Non-pigmented ciliary epithelial cell (primary cell): Measurements from ENCODE around the gene GSTO2.

Experiments used
- DNase-seq: peaks from one replicate; pipeline ENCODE4 v3.0.0-alpha.2; 2010; ENCODE audit warnings: low read depth

Gene GSTO2

DNA sequence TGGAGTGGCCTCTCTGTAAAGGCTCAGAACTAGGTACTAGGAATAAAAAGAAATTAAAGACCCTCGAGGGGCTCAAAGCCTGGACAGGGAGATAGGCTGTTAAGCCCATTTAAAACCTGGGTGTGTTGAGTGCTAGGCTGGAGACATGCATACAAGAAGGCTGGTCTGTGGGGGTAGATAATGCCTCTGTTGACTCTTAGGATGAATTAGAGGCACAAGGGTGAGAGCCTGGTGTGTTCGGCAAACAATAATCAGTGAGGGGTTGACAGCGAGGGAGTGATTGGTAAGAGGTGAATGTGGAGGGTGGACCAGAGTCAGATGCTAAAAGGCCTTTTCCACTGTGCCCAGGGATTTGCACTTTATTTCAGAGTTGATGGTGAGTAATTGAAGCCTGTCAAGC lies 12.7 kb downstream of the GSTO2 start:
- DNase-seq = no peak

DNA sequence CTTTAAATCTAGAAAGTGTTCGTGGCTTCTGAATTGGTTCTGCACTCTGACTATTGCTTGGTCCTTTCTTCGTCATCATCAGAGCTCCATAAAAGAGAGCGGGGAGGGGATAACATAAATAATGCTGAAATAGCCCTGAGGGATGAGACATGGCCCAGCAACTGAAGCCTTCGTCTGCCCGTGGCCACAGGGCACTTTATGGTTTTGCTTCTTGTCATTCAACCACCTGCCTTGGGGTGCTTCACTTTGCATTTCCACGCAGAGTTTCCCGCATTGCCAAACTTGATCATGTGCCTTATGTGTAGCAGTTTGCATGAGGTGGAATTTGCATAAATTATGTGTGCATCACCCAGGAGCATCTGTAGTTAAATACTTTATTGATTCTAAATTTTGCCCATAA lies 15.9 kb downstream of the GSTO2 start:
- no peak for DNase-seq

DNA sequence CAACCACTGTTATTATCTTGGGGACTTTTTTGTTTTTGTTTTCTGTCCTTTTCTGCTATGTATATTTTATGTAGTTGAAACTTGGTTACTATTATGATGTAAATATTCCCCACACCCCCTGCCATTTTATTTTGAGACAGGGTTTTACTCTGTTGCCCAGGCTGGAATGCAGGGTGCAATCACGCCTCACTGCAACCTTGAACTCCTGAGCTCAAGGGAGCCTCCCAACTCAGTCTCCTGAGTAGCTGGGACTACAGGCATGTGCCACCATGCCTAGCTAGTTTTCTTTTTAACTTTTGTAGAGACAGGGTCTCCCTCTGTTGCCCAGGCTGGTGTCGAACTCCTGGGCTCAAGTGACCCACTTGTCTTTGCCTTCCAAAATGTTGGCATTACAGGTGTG lies 18.0 kb downstream of the GSTO2 start:
- DNase-seq = no peak

DNA sequence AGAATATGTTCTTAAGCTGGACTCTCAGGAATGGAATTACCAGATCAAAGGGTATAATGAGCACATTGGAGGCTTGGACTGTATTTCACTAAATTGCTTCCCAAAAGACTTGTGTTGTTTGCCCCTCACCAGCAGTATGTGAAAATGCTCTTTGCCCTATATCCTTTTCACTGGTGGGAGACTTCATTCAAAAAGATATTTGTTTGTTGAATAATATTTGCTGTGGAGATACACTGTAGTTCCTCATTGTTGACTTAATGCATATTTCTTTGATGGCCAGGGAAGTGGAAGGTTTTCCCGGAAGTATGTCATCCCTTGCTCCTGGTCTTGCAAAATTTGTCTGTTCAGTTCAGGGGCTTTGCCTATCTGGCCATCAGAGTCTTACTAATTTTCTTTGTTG lies 19.4 kb downstream of the GSTO2 start:
- DNase-seq = no peak

DNA sequence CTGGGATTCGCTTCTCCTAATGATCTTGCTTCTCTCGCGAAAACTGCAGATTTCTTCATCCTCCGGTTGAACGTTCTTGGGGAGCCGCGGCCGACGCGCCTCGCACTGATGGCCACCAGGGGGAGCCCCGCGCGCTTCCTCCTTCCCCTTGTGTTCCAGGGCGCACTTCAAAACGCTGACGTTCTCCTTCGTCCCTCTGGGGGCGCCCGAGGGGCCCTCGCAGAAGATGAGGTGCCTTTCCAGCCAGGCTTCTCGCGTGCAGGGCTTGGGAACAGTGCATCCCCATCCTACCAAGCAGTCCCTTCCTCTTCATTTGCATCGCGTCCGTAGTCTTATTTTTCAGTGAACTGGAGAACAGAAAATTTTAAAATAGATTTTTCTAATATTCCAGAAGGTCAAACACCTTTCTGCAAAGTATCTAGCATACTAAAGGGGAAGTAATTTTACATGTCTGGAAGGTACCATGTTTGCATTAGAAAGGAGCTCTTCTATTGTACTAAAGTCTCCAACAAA lies 22.5 kb downstream of the GSTO2 start:
- DNase-seq = peak; percentile 46

DNA sequence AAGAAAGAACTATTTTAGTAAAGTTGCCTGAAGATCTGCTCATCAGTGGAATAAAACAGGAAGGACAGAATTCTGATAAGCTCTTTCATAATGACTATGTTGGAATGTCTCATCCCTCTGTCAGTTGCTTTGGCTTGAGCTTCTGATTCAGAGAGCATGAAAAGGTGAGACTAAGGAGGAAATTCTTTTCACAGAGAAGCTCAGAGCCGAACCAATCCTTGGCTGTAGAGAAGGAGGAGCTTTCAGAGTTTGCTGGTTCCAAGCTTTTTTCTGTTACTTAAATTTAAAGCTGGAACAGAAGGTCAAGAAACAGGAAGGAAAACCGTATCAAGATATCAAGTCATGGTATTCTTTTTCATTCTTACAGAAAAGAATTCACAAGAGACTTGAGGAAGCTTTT lies 24.0 kb downstream of the GSTO2 start:
- peak; percentile 67 for DNase-seq

DNA sequence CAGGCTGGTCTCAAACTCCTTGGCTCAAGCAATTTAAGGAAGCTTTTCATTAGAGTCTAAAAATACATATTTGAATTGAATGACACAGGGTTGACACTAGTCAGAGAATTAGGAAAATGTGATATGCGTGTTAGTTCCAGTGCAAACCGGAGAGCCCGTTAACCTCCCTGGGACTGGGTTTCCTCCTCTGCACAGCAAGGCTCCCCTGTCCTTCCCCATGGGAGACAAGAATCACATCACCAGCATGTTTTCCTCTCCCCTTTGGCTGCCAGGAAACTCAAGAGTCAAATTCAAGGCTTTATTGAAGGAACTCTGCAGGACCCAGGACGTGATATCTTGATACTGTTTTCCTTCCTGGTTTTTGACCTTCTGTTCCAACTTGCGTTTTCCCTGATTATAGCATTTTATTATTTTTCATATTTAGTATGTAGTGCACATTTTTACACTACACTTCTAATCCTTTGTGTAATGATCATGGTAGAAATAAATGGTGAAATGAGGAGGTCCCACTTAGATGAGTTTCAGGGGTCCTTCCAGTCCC lies 24.9 kb downstream of the GSTO2 start:
- no peak for DNase-seq

DNA sequence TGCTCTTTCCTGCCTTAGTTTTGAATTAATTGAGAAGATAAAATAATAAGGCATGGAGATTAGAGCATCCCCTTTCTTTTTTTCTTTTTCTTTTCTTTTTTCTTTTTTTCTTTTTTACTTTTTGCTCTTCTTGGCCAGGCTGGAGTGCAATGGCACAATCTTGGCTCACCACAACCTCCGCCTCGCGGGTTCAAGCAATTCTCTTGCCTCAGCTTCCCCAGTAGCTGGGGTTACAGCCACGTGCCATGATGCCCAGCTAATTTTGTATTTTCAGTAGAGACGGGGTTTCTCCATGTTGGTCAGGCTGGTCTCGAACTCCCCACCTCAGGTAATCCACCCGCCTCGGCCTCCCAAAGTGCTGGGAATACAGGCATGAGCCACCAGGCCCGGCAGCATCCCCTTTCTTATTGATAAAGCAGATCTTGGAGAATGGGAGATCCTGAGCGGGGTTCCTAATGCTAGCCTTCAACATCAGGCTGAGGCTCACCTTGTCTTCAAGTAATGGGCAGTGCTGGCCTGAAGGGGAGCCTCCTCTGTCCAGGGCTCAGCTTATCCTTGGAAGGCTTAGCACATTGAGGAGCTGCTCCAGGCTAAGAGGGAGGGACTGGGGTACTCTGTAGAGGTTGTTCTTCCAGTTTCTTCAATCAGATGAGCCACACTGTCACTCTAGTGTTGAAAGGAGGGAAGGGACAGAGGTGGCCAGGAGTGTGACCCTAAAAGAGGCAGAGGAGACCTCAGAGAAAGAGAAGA lies 27.9 kb downstream of the GSTO2 start:
- DNase-seq = no peak

DNA sequence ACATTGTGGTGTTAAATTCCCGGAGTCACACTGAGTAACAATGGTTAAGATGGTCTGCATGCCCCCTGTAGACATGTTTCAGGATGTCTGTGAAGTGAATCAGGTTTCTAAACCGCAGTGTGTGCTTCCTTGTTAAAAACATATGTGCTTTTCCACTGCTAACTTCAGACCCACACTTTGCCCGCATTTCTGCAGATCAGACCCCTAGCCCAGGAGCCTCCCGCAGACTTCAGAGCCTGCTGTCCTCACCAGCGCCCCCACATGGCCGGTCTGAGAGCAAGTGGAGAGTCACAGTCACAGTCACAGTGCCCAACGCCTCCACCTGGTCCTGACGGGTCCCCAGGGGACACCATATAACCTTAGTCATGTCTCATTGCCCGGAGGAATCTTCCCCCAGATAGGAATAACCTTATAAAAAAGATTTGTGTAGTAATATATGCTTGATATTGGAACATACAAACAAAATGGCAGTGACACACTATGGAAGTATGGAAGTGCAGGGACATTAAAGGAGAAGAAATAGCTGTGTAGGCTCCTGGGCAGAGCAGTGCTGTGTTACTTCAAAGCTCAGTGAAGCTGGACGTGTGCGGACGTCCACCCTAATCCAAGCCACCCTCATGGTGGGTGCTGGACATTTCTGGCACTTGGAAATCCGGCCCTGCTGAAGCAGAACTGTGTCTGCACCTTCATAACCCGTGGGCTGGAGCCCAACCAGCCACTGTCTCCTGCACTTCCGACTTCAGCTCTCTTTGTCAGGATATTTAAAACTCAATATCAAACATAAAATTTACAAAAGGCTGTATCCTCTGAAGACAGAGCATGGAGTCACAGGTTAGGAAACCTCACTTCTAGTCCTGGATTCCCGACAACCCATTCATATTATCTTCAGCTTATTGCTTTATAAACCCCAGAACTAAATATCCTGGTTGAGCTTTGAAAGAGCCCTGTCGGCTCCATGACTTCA lies 29.0 kb downstream of the GSTO2 start:
- peak; percentile 66 for DNase-seq

DNA sequence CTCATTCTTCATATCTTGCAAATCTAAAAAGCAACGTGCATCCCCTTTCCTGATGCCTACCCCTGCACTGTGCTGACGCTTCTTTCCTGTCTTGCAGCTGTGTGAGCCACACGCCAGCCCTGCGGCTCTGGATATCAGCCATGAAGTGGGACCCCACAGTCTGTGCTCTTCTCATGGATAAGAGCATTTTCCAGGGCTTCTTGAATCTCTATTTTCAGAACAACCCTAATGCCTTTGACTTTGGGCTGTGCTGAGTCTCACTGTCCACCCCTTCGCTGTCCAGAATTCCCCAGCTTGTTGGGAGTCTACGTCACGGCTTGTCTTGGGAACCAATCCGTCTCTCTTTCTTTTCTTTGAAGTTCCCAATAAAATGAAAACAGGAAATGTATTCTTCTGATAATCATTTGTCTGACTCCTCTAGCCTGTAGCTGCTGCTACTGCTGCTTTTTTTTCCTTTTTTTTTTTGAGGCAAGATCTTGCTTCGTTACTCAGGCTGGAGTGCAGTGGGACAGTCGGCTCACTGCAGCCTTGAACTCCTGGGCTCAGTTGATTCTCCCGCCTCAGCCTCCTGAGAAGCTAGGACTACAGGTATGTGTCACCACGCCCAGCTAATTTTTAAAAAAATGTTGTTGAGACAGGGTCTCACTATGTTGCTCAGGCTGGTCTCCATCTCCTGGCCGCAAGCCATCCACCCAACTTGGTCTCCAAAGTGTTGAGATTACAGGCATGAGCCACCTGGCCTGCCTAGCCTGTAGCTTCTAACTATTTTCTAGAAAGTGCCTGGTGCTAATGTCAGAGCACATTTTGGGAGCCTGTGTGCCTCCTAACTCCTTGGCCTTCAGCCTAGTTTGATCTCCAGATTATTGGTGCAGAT lies 30.3 kb downstream of the GSTO2 start:
- DNase-seq = peak; percentile 72

DNA sequence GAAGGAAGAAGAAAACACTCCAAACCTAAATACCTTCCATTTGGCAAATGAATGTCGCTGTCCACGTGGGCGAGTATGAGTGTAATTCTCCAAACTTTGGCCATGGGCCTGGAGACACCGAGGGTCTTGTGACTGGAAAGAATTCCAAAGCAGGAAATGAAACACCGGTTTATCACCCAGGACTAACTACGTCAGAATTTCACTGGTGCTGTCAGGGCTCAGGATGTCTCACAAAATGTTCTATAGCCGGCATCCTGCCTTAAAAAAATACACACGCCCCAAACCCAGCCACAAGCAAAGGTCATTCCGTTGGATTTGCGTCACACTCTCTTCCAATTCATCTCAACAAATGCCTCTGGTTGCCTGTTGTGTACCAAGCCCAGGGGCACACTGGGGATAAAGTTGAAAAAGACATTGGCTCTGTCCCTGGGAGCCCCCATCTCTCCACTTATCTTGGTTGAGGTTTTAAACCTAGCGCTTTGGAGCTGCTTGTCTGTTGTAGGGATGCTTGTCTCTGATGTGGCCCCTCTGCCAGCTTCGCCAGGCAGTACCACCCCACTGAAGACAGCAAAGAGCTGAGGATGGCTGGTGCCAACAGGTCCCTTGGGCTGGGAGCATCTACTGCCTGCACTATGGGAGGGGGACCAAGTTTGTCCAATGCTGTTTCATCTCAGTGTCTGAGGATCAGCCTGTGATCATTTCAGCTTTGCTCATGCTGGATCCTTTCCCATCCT lies 31.2 kb downstream of the GSTO2 start:
- peak; percentile 98 for DNase-seq

DNA sequence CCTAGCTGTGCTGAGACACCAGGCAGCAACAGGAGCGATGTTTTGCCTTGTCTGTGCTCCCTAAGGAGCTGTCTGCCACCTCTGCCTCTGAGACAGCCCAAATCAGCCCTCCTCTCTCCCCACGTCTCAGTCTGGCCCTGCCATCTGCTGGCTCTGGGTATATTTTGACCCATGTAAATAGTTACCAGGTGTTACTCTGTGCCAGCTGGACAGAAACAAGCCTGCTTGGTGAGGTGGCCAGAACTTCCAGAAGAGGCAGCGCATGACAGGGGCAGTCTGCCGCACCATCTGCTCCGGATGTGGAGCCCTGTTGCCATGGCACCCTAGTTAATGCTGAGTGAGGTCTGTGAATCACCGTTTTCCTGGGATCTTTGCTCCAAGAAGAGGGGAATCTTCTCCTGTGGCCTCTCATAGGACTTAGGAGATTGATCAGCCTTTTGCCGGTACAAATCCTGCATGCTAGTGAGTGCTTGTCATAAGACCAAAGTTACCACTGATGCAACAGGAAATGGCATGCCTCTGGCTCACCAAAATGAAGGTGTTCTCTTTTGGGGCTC lies 31.8 kb downstream of the GSTO2 start:
- peak; percentile 94 for DNase-seq

DNA sequence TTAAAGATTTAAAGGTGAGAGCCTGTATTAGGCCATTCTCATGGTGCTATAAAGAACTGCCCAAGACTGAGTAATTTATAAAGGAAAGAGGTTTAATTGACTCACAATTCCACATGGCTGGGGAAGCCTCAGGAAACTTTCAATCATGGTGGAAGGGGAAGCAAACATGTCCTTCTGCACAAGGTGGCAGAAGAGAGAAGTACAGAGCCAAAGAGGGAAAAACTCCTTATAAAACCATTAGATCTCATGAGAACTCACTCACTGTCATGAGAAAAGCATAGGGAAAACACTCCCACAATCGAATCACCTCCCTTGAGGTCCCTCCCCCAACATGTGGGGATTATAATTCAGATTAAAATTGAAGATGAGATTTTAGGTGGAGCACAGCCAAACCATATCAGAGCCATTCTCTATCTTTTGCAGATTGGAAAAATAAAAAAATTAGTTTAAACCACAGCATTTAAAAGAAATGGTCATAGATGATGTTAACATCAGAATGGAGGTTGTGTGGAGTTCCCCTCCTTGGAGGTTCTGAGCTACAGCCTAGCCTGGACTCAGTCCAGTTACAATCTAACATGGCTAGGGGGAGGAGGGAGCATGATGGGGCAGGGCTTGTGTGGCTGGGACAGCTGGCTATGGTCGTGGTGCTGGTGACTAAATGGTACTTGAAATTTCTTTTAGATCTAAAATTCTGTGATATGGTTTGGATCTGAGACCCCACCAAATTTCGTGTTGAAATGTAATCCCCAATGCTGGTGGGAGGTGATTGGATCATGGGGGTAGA lies 33.1 kb downstream of the GSTO2 start:
- no peak for DNase-seq

DNA sequence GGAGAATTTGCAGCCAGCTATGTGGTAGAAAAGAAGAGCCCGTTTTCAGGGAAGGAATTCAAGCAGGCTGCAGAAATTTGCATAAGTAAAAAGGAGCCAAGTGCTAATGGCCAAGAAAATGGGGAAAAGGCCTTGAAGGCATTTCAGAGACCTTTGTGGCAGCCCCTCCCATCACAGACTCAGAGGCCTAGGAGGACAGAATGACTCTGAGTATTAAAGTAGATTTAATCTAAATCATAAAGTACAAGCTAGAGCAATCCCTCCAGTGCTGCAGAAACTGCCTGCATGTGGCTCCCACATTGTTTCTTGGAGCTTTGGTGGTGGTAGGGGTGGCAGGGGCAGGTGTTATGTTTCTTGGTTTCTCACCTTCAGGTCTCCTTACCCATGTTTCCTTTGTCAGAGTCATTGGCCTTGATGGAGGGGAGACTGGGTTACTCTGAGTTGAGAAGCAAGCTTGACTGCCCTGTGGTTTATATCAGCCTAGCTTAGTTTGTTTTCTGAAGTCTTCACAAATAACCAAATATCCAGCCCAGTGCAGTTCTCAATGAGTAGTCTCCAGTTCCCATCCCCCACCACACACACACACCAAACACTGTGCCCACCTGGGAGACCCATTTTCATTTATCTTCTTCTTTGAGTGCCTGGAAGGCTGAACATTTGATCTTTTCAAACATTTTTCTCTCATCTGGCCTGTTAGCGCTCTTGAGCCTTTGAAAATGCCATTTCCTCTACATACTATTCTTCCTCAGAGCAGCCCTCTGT lies 34.8 kb downstream of the GSTO2 start:
- no peak for DNase-seq

DNA sequence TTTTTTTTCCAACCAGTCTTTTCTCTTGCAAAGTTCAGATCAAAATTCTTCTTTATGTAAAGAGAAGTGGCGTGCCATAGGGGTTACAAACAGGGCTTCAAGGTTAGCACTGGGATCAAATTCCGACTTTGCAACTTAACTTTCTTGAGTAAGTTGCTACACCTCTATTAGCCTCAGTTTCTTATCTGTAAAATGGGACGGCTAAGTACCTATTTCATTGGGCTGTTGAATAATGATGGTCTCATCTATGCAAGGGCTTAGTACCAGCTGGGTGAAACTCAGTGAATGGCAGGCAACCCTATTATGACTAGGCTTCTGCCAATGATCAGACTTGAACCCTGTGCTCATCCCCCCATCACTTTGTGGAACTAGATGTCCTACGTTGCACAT lies 35.4 kb downstream of the GSTO2 start:
- no peak for DNase-seq

DNA sequence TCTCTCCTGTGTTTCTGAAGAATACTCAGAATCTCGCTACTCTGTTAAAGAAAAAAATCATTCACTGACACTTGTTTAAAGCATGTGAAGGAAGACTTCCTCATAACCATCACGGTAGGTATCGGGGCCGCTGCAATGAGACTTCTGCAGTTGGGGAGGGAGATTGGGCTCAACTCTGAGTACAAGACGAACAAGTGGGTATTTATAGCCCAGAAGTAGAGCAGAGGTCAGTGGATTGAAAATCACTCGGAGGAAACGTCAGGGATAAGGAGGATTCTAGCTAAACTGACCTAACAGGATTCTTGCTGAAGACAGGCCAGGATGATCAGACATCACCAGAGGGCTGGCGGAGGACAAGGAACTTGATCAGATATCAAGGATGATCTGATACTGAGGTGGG lies 35.9 kb downstream of the GSTO2 start:
- DNase-seq = no peak

DNA sequence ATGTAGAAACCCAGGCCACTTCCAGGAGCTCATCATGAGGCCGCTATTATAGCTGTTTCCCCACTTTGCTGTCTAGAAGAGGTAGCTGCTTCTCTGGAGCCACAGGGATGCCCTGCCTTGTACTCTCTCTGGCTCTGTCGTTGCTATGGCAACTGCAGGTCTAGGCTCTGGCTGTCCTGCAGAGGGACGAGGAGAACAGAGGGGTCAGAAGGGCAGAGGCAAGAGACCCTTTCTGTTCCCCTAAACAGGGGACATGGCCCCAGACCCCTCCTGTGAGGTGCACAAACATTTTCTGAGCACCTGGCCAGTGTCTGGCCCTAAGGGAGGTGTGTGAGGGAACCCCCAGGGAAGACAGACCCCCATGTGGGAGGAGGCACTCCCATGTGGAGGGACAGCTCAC lies 37.9 kb downstream of the GSTO2 start:
- no peak for DNase-seq

DNA sequence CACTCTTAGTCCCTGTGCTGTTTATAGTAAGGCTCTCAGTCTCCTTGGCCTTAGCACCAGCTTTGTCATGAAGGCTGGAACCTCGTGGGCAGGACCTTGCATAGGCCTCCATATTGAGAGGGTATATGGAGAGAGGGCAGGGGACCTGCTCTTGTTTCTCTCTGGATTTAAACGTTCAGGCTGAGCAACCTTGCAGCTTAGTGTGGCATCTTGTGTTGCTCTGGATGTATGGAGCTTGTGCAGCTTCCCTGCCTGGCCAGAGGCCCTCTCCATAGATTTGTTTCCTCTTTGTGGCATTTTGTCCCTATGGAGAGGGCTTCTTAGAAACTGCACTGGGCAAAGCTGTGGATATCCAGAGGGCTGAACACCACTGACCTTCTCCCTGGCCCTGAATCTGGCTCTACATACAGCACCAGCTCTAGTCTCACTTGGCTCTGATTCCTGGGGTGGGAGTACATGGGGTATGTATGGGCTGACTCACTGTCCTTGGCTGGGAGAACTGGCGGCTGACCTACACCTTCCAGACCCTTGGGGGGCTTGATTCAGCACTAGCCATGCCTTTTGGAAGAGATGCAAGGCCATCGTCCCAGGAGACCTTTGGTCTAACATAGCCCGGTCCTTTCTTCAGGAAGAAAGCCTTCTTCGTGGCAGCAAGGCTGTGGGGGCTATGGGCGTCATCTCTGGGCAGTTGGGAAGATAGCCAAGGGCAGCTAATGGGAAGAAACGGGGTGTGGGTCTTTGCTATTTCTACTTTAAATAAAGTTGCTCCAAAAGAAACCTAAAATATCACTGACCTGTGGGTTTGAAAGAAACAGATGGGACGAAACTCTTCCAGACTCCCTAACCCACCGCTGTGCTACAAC lies 38.8 kb downstream of the GSTO2 start:
- DNase-seq = no peak
